Loucy (cell line): Measurements from ENCODE around the gene STIP1.

Experiments
- CTCF ChIP-seq: fragments of 200-600 bp; sonication (generic); conservative IDR thresholded peaks from 2 replicates; pipeline ENCODE4 v1.5.1; 2014; ENCODE audit warnings: mild to moderate bottlenecking, antibody characterized with exemption, low read length
- EZH2phosphoT487 ChIP-seq: fragments of 200-600 bp; IDR thresholded peaks from 2 replicates; pipeline ENCODE4 v1.6.1; 2018; ENCODE audit warnings: antibody characterized with exemption, mild to moderate bottlenecking, moderate library complexity, borderline replicate concordance

GRCh38 chr11:64204080-64204440 lies 18.1 kb downstream of the STIP1 start:
- TF ChIP-seq CTCF (no peak), EZH2phosphoT487 (no peak)
